Activated CD4-positive, alpha-beta memory T cell treated with anti-CD3 and anti-CD28 coated beads for 36 hours (primary cell): ENCODE results near the gene IL17RE. TPM values are rescaled to one million over a fixed set of nuclear protein-coding genes. Genes with fewer than 3 reads are reported as not detected.
"Not testable (repeated sequence)": the region's sequence is repeated elsewhere in the genome, so short reads cannot be mapped to it uniquely, and the experiment has no call there.

Experiments used
- CTCF ChIA-PET: fragments of 350-600 bp; sonication (Branson Sonifier 250); formaldehyde crosslinking; loops from one replicate; lab custom pipeline; 2021; ENCODE audit warnings: antibody characterized with exemption, inconsistent platforms; lab: Charles Lee
- POLR2A ChIA-PET: fragments of 350-600 bp; sonication (Branson Sonifier 250); formaldehyde crosslinking; loops from one replicate; lab custom pipeline; 2021; ENCODE audit warnings: antibody characterized with exemption; lab: Charles Lee
- DNase-seq: peaks from one replicate; pipeline ENCODE4 v3.0.0-alpha.2; 2020
- H3K27ac Mint-ChIP-seq: one replicate; pipeline ENCODE4 v1.8.0; 2021; ENCODE audit warnings: mixed read lengths
- H3K27me3 Mint-ChIP-seq: one replicate; pipeline ENCODE4 v1.8.0; 2021; ENCODE audit warnings: mixed read lengths
- H3K36me3 Mint-ChIP-seq: one replicate; pipeline ENCODE4 v1.8.0; 2021; ENCODE audit warnings: mixed read lengths
- H3K4me1 Mint-ChIP-seq: one replicate; pipeline ENCODE4 v1.8.0; 2021; ENCODE audit warnings: low read depth, mixed read lengths
- H3K4me3 Mint-ChIP-seq: one replicate; pipeline ENCODE4 v1.8.0; 2021; ENCODE audit warnings: mild to moderate bottlenecking, mixed read lengths
- H3K9me3 Mint-ChIP-seq: one replicate; pipeline ENCODE4 v1.8.0; 2021; ENCODE audit warnings: mixed read lengths
- intact Hi-C: fragments of 100-400 bp; cut with micrococcal nuclease; formaldehyde crosslinking; loops from one replicate; pipeline ENCODE4 v1.15.1; 2023
- total RNA-seq, 2 experiments: library from RNA; stranded (reverse); gene quantifications; one replicate each; pipeline ENCODE4 v1.2.3, GENCODE V29; 2021

The IL17RE gene
- total RNA-seq, result 1 to 10 TPM; 1.8 to 1.9 TPM

DNA sequence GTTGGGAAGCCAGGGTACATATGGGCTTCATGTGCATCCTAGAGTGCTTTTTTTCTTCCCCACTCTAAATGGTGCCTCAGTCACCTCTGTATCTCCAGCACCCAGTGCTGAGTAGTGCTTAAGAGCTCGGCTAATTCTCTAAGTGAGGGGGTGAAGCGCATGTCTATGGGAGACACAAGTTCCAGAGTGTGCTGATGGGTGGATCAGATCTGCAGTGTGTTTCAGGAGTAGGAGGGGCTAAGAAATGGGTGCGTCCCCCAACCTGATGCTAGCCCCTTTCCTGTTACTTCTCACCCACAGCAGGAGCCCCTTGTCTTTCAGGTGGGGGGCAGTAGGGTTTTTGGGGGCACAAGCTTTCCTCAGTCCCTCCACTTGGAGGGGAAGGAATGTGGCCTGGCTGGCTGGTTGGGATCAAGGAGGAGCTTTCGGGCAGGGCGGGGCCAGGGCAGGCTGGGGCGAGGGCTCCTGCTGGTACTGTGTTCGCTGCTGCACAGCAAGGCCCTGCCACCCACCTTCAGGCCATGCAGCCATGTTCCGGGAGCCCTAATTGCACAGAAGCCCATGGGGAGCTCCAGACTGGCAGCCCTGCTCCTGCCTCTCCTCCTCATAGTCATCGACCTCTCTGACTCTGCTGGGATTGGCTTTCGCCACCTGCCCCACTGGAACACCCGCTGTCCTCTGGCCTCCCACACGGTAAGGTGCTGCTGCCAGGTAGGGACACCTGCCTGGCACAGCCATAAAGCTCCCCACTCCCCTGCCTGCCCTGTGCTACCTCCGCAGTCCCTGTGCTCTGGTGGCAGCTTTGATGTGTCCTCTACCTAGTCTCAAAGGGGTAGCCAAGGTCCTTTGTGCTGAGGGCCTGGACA lies at the start of gene IL17RE:
IL17RE (plus strand) TSS at position 477 of the 866 bp plus-strand sequence; CDS start at position 562, 85 bp downstream.
- CTCF ChIA-PET, result interaction anchor here (0.5 to 1.7 kb wide), 7 partner anchors 8 to 76 kb away, joined by 3 to 9 read pairs (median 4); partner anchors contain the start of gene CRELD1
- intact Hi-C loops, result loop anchor here (2.0 kb wide), 1 partner anchor 14 kb away; the partner anchor contains the start of gene IL17RC

DNA sequence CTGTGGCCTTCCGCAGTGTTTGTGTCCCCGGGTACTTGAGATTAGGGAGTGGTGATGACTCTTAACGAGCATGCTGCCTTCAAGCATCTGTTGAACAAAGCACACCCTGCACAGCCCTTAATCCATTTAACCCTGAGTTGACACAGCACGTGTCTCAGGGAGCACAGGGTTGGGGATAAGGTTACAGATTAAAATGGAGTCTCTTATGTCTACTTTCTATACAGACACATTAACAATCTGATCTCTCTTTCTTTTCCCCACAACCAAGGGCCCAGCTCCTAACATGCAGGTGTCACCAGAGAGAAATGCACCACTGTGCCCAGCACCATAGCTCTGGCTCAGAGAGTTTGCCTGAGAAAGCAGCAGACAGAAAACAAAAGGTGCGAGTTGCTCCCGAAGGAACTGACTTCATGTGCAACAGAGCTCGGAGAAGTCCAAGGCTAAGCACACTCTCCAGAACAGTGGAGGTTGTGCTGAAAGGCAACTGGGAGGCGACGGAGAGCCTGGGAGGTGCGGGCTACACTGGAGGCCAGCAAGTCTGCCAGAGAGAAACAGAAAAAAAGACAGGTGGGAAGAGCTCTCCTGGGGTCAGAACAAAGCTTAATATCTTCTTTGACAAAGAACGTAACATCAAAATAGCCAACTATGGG lies 48.2 kb upstream of the IL17RE start:
- H3K4me1 Mint-ChIP-seq, H3K27ac Mint-ChIP-seq, DNase-seq, POLR2A ChIA-PET, H3K9me3 Mint-ChIP-seq, CTCF ChIA-PET, intact Hi-C loops, H3K36me3 Mint-ChIP-seq, H3K27me3 Mint-ChIP-seq, H3K4me3 Mint-ChIP-seq: not testable (repeated sequence)

More for the DNA sequence above, at the start of gene IL17RE:
- Mint-ChIP-seq H3K4me1 (peaks cover 27% of the 10 kb centered on the region), H3K27ac (peak within 1 kb of the TSS; percentile 78), H3K9me3 (no peaks in the 10 kb centered on the region), H3K27me3 (no peaks in the 10 kb centered on the region), H3K36me3 (no peaks in the 10 kb centered on the region), H3K4me3 (peak within 1 kb of the TSS; percentile 44)
- no peak for DNase-seq
- POLR2A ChIA-PET, result interaction anchor here (0.6 to 2.6 kb wide), 7 partner anchors 9 to 380 kb away, joined by 3 to 16 read pairs (median 5); partner anchors contain the start of gene JAGN1

DNA sequence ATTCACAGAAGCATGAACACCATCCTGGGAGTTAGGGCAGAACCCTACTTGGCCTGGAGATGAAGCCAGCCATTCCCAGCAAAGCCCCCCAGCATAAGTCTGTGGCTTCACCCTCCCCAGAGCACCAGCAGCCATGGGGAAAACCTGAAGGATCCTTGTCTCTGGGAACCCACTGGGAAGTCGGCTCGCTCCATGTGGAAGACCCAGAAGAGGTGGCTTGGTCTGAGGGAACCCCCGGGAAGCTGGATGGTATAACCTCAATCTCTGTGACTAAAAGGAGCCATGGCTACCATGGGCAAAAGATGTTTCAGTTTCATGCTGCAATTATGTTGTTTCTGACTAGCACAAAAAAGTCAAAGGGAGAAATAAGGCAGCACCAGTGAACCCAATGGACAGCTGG lies 47.1 kb upstream of the IL17RE start:
- Mint-ChIP-seq H3K27ac (no peak overlapping the region), H3K27me3 (peaks cover 3% of the 10 kb centered on the region), H3K4me1 (peaks cover 10% of the 10 kb centered on the region), H3K36me3 (no peaks in the 10 kb centered on the region), H3K4me3 (no peak overlapping the region), H3K9me3 (no peaks in the 10 kb centered on the region)
- CTCF ChIA-PET, result no interaction called here
- intact Hi-C loops, result no loop called here
- no peak for DNase-seq
- POLR2A ChIA-PET, result no interaction called here

- CTCF ChIA-PET, result interaction anchor here (1.7 kb wide), 1 partner anchor 86 kb away, joined by 3 read pairs; no protein-coding TSS in a partner anchor
- POLR2A ChIA-PET, result no interaction called here
- Mint-ChIP-seq H3K36me3 (no peaks in the 10 kb centered on the region), H3K9me3 (no peaks in the 10 kb centered on the region), H3K4me1 (peaks cover 3% of the 10 kb centered on the region), H3K27ac (no peak overlapping the region), H3K4me3 (no peak overlapping the region), H3K27me3 (peaks cover 10% of the 10 kb centered on the region)
- DNase-seq, result no peak
- intact Hi-C loops, result no loop called here
These were observed 43.1 kb upstream of the IL17RE start for GRCh38 chr3:9859530-9860025.

- H3K36me3 Mint-ChIP-seq, result no peaks in the 10 kb centered on the region
- no peak for DNase-seq
- ChIA-PET POLR2A (no interaction called here), CTCF (no interaction called here)
- peaks cover 3% of the 10 kb centered on the region for H3K4me1 Mint-ChIP-seq
- no peak overlapping the region for H3K27ac Mint-ChIP-seq
- no peak overlapping the region for H3K4me3 Mint-ChIP-seq
- H3K27me3 Mint-ChIP-seq, result peaks cover 10% of the 10 kb centered on the region
- H3K9me3 Mint-ChIP-seq, result no peaks in the 10 kb centered on the region
- intact Hi-C loops, result no loop called here
These were observed 41.4 kb upstream of the IL17RE start for GRCh38 chr3:9861201-9861600.

DNA sequence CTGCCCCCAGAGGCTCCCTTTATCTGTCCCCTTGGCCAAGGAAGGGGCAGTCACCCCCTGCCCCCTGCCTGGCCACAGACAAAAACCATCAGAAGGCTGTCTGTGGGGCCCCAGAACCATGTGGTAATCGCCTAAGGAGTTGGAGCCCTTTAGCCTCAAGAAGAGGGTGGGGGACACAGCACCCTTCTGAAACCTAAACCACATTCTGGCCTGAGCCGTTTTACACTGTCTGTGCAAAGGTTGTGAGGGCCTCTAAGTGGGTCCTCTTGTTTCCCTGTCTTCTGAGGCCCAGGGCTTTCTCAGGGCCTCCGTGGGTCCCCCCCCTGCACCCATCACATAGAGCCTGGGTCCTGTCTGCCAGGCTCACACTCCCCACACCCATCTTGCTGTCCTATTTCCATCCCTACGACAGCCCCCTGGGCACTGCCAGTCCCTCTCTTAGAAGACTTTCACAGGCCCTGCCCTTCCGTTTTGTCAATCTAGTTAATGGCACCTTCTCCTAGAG lies 41.0 kb upstream of the IL17RE start:
- no peak overlapping the region for H3K4me3 Mint-ChIP-seq
- H3K27ac Mint-ChIP-seq, result no peak overlapping the region
- intact Hi-C loops, result no loop called here
- no peaks in the 10 kb centered on the region for H3K36me3 Mint-ChIP-seq
- DNase-seq, result no peak
- POLR2A ChIA-PET, result no interaction called here
- CTCF ChIA-PET, result no interaction called here
- H3K27me3 Mint-ChIP-seq, result peaks cover 10% of the 10 kb centered on the region
- H3K4me1 Mint-ChIP-seq, result peaks cover 3% of the 10 kb centered on the region
- H3K9me3 Mint-ChIP-seq, result no peaks in the 10 kb centered on the region

DNA sequence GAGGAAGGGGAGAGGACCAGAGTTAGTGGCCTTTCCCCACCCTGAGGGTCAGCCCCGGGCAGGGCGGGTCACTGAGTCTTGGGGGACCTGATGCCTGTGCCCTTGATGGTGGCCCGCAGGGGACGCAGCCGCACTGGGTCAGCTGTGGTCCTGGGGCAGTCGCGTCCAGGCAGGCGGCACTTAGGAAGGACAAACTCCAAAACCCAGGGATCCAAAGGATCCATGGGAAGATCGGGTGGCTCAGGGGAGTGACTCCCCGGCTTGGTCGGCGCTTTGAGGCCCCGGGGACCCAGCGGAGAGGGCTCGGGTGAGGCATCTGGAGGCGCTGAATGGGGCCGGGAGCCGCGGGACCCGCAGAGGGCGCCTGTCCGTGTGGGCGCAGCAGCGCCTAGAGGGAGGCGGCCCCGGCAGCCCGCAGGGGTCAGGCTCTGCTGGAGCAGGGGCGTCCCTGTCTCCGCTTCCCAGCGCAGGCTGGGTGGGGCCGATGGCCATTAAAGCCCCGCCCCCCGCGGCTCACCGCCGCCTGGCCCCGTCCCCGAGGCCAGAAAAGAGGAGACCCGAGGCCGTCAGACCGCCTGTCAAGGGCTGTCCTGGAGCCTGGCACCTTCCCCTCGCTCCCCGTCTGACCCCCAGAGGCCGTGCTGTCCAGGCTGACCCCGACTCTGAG lies 40.1 kb upstream of the IL17RE start:
- Mint-ChIP-seq H3K27me3 (peaks cover 10% of the 10 kb centered on the region), H3K36me3 (no peaks in the 10 kb centered on the region), H3K9me3 (no peaks in the 10 kb centered on the region), H3K4me1 (peaks cover 3% of the 10 kb centered on the region), H3K4me3 (no peak overlapping the region), H3K27ac (no peak overlapping the region)
- intact Hi-C loops, result no loop called here
- CTCF ChIA-PET, result interaction anchor here (0.9 kb wide), 1 partner anchor 14 kb away, joined by 3 read pairs; no protein-coding TSS in a partner anchor
- POLR2A ChIA-PET, result no interaction called here
- peak; percentile 46 for DNase-seq

GRCh38 chr3:9863058-9863772 lies 39.4 kb upstream of the IL17RE start:
- no peaks in the 10 kb centered on the region for H3K36me3 Mint-ChIP-seq
- no peak overlapping the region for H3K27ac Mint-ChIP-seq
- H3K4me1 Mint-ChIP-seq, result peaks cover 3% of the 10 kb centered on the region
- POLR2A ChIA-PET, result no interaction called here
- H3K27me3 Mint-ChIP-seq, result peaks cover 10% of the 10 kb centered on the region
- no peaks in the 10 kb centered on the region for H3K9me3 Mint-ChIP-seq
- no peak for DNase-seq
- CTCF ChIA-PET, result interaction anchor here (0.9 kb wide), 1 partner anchor 15 kb away, joined by 3 read pairs; no protein-coding TSS in a partner anchor
- H3K4me3 Mint-ChIP-seq, result no peak overlapping the region
- intact Hi-C loops, result no loop called here

DNA sequence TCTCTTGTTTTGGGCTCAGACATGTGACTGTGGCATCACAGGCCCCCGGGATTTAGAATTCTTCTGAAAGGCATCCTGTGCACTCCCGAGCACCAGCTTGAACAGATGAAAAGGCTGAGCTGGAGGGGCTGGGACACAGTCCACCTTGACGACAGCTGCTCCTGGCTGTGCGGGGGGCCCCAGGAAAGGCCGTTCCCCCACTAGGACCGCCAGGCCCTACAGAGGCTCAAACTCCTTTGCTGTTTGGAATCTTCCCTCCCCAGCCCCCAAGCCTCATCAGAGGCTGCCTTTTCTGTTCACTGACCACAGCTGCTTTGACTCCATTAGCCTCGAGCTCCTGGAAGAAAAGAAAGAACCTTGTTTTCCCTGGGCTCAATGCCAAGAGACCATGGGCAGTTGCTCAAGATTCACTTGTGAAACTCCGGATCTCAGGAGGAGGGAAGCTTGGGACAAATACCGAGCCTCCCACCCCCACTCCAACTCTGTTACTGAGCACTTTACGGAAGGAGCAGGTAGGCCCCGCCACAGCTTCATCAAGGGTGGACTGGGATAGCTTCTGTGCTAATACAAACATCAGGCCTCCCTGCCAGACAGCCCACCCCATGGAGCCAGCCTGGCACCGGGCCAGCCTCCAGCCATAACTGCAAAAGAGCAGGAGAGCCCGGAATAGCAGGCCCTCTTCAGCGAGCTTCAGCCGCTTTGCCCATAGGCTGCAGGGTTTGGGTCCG lies 38.3 kb upstream of the IL17RE start:
- Mint-ChIP-seq H3K36me3 (no peaks in the 10 kb centered on the region), H3K4me1 (peaks cover 3% of the 10 kb centered on the region), H3K27ac (no peak overlapping the region), H3K9me3 (no peaks in the 10 kb centered on the region), H3K4me3 (no peak overlapping the region), H3K27me3 (peaks cover 10% of the 10 kb centered on the region)
- CTCF ChIA-PET, result no interaction called here
- POLR2A ChIA-PET, result no interaction called here
- DNase-seq, result no peak
- intact Hi-C loops, result no loop called here

- H3K27me3 Mint-ChIP-seq, H3K27ac Mint-ChIP-seq, H3K4me3 Mint-ChIP-seq, H3K36me3 Mint-ChIP-seq, POLR2A ChIA-PET, H3K9me3 Mint-ChIP-seq, H3K4me1 Mint-ChIP-seq, DNase-seq, intact Hi-C loops: not testable (repeated sequence)
- CTCF ChIA-PET, result interaction anchor here (1.2 kb wide), 1 partner anchor 81 kb away, joined by 3 read pairs; no protein-coding TSS in a partner anchor
These were observed 37.5 kb upstream of the IL17RE start for GRCh38 chr3:9865125-9865637.
